Caki2 (cell line): ENCODE measurements around the gene RABL6. TPM values are rescaled to one million over a fixed set of nuclear protein-coding genes. Genes with fewer than 3 reads are reported as not detected.
"Not testable (repeated sequence)": the region's sequence is repeated elsewhere in the genome, so short reads cannot be mapped to it uniquely, and the experiment has no call there.

Experiments
- DNase-seq: peaks from one replicate; pipeline ENCODE4 v3.0.0-alpha.2; 2015; ENCODE audit warnings: low read depth
- in situ Hi-C: cut with HindIII; loops from 2 replicates; pipeline ENCODE4 v1.10.0; 2016; ENCODE audit warnings: low sequenced_read_pairs, low pct_unique_long_range_greater_than_20kb, mixed read lengths
- total RNA-seq: library from RNA; depleted of rRNA; stranded (reverse); fragments of >200 nt; shearing (Covaris generic); gene quantifications from 2 replicates; pipeline ENCODE4 v1.2.3, GENCODE V29; 2014; ENCODE audit warnings: low replicate concordance

RABL6 gene
- total RNA-seq, 1 experiment from 2014 or later: 103 TPM

- DNase-seq: no peak
- in situ Hi-C loops: no loop called here
These were observed 20.2 kb downstream of the RABL6 start for GRCh38 chr9:136827794-136828473.

DNA sequence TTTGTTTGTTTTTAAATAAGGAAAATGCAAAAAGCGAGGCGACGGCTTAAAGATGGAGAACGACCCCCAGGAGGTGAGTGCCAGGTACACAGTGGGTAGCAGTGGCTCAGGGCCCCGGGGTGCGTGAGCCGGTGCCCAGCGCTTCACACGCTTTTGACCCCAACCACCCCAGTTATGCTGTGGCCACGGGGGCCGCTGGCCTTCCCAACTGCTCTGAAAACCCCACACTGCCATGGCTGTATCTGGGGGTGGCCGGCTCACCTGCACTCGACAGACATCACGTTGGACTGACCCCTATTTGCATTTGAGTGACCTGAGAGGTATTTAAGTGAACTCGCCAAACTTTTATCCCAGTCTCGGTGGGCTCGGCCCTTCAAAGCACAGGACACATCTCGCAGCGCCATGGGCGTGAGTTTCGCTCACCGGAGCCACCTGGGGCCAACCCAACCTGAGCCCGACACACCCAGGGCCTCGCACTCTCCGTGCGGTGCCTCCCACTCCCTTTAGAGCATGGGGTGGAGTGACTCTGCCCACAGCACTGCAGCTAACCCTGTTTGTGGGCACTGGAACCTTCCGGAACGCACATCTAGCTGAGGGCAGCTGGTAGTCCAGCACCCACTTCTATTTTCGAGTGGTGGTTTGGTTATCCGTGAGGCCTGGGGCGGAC is 20.9 kb downstream of the RABL6 start:
- DNase-seq: no peak
- in situ Hi-C loops: no loop called here

- in situ Hi-C loops: no loop called here
These were observed 21.7 kb downstream of the RABL6 start for GRCh38 chr9:136829412-136829811.

DNA sequence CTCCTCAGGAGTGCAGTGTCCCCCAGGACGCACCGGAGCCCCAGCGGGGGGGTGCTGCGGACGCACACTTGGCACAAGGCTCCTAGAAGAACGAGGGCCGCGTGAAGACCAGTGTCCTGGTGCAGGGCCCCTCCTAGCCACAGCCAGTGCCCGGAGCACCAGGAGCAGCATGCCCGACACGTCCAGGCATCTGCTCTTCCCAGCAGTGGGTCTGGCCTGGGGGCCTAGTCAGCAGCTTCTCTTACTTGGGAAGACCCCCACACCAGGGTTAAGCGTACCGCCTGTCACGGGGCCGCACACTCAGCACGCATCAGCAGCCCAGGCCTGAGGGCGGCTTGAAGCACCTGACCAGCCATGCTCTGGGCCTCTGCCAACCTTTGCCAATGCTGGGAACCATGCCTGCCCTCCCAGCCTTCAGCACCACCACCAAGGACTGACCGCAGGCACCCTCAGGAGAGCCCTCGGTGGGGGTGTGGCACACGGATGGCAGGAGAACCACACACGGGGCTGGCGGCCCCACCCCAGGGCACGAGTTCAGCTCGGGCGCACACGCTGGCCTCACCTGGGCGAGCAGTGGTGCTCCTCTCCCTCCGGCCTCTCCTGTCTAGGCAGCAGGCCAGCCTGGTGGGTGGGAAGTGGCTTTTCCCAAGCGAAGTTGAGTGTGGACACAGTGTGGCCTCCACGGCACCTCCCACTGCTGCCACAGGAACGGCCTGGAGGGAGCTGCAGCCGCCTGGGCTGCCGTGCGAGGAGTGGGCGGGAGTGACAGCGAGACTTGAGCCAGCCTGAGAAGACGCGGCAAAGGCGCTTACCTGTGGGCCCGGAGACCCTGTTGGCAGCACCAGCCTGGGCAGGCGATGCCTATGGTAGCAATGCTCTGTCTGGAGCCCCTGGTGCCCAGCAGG is 22.5 kb downstream of the RABL6 start:
- in situ Hi-C loops: no loop called here
- no peak for DNase-seq

More at GRCh38 chr9:136829412-136829811, 21.7 kb downstream of the RABL6 start:
- no peak for DNase-seq

DNA sequence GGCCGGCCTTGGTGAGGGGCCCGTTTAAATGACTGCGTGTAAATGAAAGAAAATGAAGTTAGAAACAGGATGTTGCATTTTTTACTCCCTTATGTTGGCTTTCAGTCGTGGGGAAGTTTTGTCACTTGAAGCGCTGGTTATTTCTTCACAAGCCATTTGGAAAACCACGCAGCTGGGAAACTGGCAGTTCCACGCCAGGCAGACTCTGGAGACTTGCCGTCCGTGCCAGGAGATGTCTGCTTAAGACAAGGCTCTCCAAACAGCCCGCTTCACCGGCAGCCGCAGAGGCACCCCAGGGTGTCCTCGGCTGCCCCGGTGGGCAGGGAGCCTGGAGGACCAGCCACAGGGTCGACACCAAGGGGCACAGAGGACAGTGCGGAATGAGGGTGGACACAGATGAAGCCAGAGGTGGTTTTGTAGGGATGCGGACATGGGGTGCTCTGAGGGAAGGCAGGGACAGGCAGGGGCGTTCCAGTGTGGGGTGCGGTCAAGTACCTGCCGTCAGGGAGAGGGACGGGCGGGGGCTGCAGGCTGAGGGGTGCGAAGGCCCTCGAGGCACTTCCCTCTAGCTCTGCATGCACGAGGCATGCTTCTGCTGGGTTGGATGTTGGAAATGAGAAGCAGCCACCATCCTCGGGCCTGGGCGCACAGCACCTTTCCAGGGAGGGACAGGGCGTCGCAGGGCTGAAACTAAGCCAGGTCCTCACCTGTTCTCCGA is 23.4 kb downstream of the RABL6 start:
- DNase-seq: no peak

GRCh38 chr9:136831720-136832104 is 24.0 kb downstream of the RABL6 start:
- in situ Hi-C loops: no loop called here
- no peak for DNase-seq

More for the DNA sequence above, 23.4 kb downstream of the RABL6 start:
- in situ Hi-C loops: no loop called here

GRCh38 chr9:136832581-136832980 is 24.8 kb downstream of the RABL6 start:
- no peak for DNase-seq
- in situ Hi-C loops: no loop called here

DNA sequence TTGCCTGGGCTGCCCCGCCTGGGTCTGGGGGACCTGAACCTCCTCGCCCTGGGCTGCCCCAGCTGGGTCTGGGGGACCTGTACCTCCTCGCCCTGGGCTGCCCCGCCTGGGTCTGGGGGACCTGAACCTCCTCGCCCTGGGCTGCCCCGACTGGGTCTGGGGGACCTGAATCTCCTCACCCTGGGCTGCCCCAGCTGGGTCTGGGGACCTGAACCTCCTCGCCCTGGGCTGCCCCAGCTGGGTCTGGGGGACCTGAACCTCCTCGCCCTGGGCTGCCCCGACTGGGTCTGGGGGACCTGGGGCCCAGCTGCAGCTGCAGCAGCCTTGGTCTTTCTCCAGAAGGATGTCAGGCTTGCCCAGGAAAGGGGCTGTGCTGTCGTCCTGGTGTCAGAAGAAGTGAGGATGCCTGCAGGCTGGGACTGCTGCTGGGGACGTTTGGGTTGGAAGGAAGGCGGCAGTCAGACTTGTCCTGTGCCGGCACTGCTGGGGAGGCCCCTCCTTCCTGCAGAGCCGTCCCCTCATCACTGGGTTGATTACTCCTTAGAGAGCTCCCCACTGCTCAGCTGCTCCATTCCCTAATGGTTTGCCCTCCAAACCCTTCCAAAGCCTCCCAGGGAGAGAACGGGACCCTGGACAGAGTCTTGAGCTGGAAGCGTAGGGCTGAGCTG is 25.8 kb downstream of the RABL6 start:
- DNase-seq, in situ Hi-C loops: not testable (repeated sequence)

DNA sequence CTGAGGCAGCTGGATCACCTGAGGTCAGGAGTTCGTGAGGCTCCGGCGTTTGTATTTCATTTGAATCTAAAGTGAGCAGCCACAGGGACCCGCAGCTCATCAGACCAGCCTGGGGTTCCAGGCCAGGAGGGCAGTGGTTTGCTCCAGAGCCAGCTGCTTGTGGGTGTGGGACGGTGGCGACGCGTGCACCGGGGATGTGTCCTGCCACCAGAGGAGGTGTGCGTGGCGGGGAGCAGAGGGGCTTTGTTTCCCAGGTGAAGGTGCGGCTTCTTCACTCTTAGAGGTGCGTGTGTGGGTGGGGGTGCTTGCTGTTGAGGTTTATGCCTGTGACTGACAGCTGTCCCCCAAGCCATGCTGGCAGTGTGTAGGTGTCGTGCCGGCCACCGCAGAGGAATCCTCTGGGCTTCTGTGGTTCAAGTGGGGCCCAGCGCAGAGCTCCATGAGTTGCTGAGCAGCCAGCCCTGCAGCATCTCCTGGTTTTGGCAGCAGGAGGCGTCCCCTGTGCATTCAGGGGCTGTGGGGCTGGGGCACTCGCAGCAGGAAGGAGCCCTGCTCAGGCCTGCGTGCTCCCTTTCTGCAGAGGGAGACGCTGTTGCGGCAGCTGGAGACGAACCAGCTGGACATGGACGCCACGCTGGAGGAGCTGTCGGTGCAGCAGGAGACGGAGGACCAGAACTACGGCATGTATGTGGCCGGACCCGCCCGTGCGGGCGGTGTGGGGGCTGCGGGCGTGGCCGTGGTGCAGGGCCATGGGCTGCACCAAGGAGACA is 27.6 kb downstream of the RABL6 start:
- in situ Hi-C loops: no loop called here
- no peak for DNase-seq

- DNase-seq: no peak
- in situ Hi-C loops: no loop called here
These were observed 28.5 kb downstream of the RABL6 start for GRCh38 chr9:136835932-136836904.

DNA sequence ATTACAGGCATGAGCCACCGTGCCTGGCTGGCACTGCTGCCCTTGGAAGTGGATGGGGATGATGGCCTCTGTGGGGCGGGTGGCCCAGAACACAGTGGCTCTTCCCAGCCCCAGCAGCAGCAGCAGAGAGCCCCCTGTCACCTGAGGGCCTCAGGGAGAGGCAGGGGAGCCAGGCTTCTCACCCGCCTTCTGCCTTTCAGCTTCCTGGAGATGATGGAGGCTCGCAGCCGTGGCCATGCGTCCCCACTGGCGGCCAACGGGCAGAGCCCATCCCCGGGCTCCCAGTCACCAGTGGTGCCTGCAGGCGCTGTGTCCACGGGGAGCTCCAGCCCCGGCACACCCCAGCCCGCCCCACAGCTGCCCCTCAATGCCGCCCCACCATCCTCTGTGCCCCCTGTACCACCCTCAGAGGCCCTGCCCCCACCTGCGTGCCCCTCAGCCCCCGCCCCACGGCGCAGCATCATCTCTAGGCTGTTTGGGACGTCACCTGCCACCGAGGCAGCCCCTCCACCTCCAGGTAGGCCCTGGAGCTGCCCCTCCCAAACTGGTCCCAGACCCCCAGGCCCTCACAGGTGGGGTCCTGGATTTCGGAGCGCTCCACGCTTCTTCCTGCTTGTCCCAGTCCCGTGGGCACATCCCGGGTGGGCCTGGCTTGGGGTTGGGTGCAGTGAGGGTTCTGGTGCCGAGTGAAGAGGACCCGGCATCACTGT is 29.6 kb downstream of the RABL6 start:
- in situ Hi-C loops: no loop called here
- no peak for DNase-seq

DNA sequence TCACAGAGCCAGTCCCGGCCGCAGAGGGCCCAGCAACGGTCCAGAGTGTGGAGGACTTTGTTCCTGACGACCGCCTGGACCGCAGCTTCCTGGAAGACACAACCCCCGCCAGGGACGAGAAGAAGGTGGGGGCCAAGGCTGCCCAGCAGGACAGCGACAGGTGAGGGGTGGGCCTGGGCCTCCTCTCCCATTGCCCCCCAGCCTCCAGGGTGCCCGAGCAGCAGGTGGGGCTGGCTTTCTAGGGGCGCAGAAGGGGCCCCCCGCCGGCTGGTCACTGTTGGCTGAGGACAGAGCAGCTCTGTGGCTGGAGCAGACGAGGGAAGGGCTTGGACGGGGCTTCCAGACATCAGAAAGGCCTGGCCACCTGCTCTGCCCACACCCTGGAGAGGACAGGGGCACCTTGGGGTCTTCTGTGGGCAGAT is 30.1 kb downstream of the RABL6 start:
- DNase-seq, in situ Hi-C loops: not testable (repeated sequence)

DNA sequence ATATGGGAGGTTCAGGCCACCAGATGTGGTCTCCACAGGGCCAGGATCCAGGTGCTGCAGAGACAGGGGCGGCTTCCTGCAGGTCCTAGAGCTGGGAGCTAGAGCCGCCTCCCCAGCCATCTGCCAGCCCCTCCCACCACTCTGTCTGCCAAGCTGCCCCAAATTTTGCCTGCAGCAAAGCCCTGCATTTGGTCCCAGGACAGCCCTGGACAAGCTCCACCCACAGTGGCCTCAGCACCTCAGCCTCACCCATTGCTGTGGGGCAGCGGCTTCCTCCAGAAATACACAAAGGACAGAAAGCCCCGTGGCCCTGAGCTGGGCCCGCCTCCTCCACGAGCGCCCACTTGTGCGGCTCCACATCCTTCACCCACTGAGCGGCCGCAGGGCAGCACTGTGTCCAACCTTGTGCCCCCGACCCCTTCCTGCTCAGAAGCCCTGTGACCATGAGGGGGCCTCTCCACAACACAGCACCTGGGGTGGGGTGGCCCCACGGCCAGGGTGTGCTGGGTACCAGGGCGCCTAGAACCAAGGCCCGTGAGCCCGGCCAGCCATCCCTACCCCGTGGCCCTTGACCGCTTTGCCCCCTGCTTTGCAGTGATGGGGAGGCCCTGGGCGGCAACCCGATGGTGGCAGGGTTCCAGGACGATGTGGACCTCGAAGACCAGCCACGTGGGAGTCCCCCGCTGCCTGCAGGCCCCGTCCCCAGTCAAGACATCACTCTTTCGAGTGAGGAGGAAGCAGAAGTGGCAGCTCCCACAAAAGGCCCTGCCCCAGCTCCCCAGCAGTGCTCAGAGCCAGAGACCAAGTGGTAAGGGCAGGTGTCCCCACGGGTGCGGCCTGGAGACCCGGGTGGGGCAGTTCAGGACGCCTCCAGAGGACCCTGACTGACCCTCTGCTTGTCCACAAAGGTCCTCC is 30.8 kb downstream of the RABL6 start:
- no peak for DNase-seq
- in situ Hi-C loops: no loop called here

DNA sequence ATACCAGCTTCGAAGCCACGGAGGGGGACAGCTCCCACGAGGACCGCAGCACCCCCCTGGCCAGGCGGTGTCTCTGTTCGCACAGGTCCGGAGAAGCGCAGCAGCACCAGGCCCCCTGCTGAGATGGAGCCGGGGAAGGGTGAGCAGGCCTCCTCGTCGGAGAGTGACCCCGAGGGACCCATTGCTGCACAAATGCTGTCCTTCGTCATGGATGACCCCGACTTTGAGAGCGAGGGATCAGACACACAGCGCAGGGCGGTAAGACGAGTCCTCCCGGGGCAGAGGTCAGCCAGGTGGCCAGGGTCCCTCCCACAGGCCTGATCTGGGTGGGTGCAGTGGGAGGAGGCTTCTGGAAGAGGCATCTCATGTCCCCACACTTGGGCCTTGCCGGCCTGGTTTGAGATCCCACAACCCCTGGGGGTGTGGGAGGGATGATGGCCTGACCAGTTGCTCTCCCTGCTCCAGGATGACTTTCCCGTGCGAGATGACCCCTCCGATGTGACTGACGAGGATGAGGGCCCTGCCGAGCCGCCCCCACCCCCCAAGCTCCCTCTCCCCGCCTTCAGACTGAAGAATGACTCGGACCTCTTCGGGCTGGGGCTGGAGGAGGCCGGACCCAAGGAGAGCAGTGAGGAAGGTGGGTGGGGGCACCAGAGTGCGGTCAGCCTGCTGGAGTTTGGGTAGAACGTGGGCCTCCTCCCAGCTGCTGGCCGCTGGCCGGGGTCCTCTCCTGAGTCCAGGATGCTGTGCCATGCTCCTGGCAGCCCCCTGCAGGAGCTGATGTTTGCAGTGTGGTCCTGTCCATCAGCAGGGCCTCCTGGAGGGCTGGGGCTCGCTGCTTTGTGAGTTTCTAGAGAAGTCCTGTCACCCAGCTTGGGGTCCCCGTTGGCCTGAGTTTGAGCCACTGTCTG is 31.7 kb downstream of the RABL6 start:
- no peak for DNase-seq
- in situ Hi-C loops: no loop called here
